Fibroblast of skin of right quadriceps (primary cell): ENCODE results near the gene ZFAND3.
"Not testable (repeated sequence)": the region's sequence is repeated elsewhere in the genome, so short reads cannot be mapped to it uniquely, and the experiment has no call there.

ENCODE experiments used
- DNase-seq: peaks from one replicate; pipeline ENCODE4 v3.0.0-alpha.2; 2013

ZFAND3 gene

DNA sequence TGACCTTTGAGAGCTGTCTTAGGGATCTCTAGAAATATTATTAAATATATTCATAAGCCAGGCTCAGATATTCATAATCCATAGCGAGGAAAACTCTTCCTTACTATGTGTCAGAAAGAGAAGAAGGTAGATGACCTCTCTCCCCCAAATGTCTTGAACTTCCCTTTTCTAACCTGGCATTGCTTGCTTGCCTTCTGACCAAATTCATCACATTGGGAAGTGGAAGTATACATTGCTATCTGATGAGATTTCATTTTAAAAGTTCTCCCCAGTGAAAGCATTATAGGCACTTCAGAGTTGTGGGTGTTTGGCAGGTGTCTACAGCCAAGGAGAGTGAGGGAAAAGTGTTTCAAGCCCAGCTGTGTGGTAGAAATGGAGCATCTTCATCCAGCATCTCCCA is 197.3 kb downstream of the ZFAND3 start:
- DNase-seq = no peak

- DNase-seq = no peak
Observed at GRCh38 chr6:38018755-38019165, 199.2 kb downstream of the ZFAND3 start.

DNA sequence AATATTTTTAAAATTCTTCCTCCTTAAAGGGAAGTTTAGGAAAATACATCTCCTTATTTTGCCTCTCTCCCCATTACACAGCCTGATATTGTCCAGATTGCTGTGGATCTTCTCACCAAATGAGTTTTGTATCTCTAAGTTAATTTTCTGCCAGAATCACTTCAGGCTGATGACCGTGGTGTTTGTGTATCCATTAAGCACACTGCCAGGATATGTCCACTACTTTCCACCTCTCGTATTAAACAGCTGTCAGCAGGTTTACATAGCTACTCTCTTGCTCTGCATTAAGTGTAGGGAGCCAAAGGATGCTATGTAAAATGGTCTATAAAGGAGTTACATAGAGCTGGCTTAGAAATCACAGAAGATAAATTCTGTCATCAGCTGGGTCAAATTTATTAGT is 201.1 kb downstream of the ZFAND3 start:
- no peak for DNase-seq

DNA sequence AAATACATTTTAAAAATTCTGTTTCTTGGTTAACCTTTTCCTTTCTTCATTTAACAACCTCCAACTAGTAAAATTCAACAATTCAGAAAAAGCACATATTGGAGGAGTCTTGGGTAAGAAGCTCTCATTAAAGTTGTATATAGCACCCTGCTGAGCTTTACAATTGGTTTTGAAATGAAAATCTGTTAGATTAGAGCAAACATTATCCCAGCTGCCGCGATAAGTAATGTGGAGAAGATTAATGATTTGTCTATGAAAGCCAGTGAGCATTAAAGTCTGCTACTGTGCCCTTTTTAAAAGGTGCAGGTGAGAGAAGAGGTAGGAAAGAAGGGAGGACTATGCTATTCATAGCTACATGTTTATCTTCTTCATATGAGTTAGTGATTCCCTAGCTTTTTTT is 201.5 kb downstream of the ZFAND3 start:
- no peak for DNase-seq

- no peak for DNase-seq
Observed at GRCh38 chr6:38021571-38021970, 202.0 kb downstream of the ZFAND3 start.

DNA sequence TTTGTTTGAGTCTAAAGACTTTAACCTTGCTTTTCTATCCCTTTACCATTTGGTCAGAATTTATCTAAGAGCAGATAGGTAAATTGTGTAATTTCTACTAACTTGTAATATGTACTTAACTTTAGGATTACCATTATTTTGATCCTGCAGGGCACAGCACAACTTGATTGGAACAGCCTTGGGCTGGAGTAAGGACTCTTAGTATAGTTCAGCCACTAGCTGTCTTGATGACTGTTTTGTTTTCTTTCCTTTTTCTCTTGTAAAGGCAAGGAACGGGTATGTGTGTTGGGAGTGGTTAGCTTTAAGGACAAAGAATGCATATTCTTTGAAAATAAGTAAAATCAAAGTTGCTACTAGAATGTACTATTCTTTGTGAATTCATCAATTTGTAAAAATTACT is 203.2 kb downstream of the ZFAND3 start:
- DNase-seq = no peak

GRCh38 chr6:38024908-38025307 is 205.4 kb downstream of the ZFAND3 start:
- DNase-seq = peak; percentile 43

- DNase-seq = no peak
Observed at GRCh38 chr6:38025451-38025850, 205.9 kb downstream of the ZFAND3 start.

DNA sequence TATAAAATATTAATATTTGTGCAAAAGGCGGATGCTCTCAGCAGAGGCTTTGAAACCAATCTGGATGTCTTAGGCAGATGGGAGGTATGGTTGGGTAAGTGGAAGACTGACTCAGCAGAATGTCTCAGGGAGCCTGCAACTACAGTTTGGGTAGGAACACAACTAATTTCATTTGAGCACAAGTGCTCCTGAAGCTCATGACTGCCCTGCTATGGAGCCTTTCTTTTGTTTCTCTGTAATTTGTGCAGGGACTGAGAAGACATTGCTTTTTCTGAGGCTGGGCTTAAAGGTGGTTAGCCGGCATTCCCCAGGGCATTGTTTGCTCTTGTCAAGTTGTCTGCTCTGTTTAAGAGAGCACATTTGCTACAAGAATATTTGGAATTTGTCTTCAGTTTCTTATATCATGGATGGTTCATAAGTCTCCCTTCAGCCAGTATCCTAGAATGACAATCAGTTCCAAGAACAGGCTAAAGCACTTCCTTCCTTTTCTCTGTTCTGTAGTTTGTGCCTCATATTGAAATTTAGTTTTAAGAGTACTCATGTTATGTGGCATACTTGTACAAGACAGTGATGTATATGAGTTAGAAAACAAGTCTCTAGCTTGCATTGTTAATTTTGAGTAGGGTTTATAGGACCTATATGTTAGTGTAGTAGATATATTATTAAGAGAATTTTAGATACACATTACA is 208.3 kb downstream of the ZFAND3 start:
- no peak for DNase-seq

- no peak for DNase-seq
Observed at GRCh38 chr6:38030380-38030779, 210.9 kb downstream of the ZFAND3 start.

DNA sequence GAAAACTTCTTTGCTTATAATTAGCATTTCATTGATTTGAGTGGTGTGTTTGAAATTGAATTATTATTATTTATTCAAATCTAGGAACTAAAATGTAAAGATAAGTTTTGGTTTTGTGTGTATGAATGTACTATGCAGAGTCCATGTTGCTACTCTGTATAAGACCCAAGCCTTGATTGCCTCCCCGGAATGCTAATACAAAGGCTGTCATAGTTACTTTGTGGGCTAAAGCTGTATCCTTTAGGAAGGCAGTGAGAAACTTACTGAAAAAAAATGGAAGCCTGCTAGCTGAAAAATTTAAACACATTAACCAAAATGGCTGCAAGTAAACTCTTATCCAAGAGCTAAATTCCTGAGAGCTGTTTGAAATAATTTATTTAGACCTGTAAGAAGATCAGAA is 213.3 kb downstream of the ZFAND3 start:
- no peak for DNase-seq

GRCh38 chr6:38033442-38033982 is 214.0 kb downstream of the ZFAND3 start:
- no peak for DNase-seq

DNA sequence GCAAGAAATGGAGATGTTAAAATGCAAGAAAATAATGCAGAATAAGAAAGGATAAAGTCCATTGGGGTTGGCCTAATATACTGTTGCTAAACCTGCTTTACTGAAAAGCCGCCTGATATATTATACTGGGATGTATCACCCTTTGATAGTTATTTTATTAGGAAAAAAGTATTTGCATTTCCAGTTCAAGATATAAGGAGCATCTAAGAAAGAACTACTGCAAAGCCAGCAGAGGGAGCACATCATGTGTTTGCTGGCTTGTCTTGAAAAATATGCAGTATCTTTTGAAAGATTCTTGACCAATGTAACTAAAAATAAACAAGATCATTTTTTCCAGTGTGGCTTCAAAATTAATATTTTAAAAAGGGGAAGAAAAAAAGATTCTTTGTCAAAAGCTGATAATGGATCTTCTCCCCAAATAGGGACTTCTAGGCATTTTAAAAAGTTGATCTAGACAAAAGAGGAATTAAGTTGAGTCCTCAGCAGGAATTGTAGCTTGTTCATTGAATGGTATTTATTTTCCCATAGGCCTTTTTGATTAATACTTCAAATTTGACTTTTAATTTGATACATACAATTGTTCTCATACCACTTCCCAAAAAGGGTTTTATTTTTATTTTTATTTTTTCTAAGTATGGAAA is 214.9 kb downstream of the ZFAND3 start:
- DNase-seq = peak; percentile 49

DNA sequence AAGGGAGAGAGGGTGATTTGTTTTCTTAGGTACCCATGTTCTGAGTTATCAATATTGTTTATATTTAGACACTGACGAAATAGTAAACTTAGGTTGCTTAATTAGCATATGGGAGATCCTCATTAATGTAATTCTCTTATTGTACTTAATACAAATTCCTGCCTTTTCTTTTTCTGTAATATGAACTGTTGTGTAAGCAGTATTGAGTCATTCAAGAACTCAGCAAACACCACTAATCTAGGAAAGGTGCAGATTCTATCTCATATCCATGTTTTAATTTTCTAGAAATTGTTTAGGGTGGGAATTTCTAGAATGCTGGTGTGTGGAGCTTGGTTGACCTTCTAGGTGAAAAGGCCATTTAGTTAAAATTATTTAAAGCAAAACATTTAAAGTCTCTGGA is 216.0 kb downstream of the ZFAND3 start:
- DNase-seq = no peak

- DNase-seq = peak; percentile 15
Observed at GRCh38 chr6:38039502-38039901, 220.0 kb downstream of the ZFAND3 start.

DNA sequence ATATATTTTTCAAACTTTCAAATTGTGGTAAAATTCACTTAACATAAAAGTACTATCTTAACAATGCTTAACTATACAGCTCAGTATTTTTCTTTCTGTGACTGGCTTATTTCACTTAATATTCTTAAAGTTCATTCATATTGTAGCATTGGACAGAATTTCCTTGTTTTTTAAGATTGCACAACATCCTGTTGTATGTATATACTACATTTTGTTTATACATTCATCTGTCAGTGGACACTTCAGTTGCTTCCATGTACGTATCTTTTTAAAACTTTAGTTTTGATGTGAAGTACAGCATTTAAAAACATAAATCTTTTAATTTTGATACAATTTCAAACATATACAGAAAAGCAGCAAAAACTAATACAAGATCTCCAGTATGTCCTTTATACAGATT is 220.7 kb downstream of the ZFAND3 start:
- no peak for DNase-seq

- DNase-seq = no peak
Observed at GRCh38 chr6:38043259-38043753, 223.8 kb downstream of the ZFAND3 start.

DNA sequence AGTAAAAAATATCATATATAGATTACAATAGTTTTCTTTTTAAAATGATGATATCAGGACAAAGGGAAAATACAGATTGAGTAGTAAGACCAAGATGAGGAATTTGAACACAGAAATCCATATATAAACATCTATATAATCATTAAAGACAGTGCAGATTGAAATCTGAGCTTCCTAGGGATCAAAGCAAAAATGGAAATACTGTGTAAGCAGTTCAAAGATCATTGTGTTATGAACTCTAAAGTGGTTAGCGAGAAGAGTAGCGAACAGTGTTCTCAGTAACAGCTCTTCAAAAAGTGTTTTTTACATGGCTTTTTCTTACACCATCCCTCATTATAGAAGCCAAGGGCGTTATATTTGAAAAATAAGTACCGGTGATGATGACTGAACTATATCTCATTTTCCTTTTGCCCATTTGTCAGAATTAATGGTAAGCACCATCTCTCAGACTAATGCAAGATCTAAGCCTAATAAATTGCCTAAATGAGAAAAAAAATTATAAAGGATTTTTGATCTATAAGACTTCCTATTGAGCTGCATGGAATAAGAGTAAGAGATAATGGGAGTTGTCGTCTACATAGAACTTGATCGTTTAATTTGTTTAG is 226.3 kb downstream of the ZFAND3 start:
- DNase-seq = no peak

DNA sequence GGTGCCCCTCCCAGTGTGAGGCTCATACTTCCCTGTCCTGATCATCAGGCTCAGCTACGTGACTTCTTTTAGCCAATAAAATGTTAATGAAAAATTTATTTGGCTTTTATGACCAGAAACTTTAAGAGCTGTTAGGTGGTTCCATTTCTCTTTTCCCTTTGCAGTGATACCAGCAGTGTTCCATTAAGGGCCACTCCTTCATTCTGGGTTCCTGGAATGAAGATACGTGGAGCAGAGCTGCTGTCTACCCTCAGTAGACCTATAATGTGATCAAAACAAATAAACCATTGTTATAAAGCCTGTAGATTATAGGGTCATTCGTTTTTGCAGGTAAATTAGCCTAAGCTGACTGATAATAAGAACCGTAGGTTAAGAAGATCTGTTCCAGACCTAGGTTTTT is 228.0 kb downstream of the ZFAND3 start:
- DNase-seq = no peak

DNA sequence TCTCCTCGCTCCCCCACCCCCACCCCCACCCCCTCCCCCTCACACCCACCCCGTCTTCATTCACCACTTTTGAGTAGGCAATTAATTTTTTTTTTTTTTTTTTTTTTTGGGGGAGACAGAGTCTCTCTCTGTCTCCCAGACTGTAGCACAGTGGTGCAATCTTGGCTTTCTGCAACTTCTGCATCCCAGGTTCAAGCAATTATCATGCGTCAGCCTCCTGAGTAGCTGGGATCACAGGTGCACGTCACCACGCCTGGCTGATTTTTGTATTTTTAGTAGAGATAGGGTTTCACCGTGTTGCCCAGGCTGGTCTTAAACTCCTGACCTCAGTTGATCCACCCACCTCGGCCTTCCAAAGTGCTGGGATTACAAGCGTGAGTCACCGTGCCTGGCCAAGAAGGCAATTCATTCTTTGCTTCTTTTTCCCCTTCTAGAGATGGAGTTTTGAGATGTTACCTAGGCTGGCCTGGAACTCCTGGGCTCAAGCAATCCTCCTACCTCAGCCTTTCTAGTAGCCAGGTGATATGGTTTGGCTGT is 230.4 kb downstream of the ZFAND3 start:
- DNase-seq = not testable (repeated sequence)

DNA sequence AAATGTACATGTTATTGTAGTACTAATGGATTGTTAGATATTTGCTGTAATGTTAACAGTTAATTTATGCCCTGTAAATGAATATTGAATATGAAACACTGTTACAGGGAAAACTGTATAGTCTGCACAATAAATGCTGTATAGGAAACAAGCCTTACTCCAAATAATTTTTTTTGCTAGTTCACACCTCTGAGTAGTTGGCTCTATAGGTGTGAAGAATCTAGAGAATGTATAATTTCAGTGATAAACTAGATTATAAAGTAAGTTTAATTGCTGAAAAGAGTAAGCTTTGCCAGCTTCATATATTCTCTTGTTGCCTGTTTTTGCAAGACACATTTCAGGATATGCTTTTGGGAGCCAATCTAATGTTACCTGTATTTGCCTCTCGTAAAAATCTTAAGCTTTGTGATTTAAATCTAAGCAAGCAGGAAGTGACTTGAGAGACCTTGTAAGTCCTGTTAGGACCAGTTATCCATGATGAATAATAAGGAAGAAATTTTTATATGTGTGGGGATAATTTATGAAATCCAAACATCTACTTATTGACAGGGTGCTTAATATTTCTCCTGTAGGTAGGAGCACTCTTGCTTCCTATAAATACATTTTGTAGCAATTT is 232.4 kb downstream of the ZFAND3 start:
- DNase-seq = no peak

DNA sequence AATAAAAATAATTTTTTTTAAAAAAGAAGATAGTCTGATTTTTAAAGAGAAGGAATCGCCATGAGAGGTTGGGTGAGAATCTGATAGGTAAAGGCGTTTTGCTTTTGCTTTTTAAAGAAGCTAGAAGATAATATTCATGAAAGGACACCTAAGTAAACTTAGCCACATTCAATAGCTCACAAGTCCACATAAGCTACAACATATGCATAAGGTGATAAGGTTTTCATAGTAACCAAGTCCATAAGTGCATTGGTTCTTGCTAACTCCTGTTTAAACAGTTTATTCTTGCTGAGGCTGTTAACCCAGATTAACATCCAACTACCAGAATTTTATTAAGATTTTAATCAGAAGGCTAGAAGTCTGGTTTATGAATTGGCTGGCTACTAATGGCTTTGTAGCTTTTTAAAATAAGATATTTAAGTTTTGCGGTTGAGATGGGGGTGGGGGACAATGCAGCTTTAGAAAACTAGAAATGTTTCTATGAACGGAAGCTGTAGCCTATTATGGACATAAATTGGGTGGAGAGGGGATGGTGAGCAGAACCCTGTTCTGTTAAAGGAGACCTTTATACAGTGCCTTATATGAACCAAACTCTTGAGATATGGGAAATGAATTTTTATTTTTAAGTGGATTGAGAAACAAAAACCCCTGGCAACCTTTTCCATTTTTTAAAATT is 235.1 kb downstream of the ZFAND3 start:
- DNase-seq = no peak

GRCh38 chr6:38055203-38055589 is 235.7 kb downstream of the ZFAND3 start:
- DNase-seq = no peak
